ENCODE measurements around the gene BIRC7. TPM values are rescaled to one million over a fixed set of nuclear protein-coding genes. Genes with fewer than 3 reads are reported as not detected.

The BIRC7 gene
- polyA plus RNA-seq, 1 donor (not counting 4 experiments of a cell fraction or from before 2014, with no cell fraction given) = not detected

GRCh38 chr20:63241272-63241671 is 5.6 kb downstream of the BIRC7 start:
- H3K9ac ChIP-seq (ENCODE audit: control insufficient read depth, extremely low read depth, insufficient read depth, low read length) = no peak overlapping the region
- no peaks in the 10 kb centered on the region for H3K9me1 ChIP-seq (ENCODE audit: control insufficient read depth, extremely low read depth, insufficient read depth, low read length)
- TF ChIP-seq, protein P1, sequence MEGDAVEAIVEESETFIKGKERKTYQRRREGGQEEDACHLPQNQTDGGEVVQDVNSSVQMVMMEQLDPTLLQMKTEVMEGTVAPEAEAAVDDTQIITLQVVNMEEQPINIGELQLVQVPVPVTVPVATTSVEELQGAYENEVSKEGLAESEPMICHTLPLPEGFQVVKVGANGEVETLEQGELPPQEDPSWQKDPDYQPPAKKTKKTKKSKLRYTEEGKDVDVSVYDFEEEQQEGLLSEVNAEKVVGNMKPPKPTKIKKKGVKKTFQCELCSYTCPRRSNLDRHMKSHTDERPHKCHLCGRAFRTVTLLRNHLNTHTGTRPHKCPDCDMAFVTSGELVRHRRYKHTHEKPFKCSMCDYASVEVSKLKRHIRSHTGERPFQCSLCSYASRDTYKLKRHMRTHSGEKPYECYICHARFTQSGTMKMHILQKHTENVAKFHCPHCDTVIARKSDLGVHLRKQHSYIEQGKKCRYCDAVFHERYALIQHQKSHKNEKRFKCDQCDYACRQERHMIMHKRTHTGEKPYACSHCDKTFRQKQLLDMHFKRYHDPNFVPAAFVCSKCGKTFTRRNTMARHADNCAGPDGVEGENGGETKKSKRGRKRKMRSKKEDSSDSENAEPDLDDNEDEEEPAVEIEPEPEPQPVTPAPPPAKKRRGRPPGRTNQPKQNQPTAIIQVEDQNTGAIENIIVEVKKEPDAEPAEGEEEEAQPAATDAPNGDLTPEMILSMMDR (optimal IDR thresholded peaks at IDR 0.05 in 1 of 3, IDR thresholded peaks at IDR 0.05 in 1 of 3, conservative IDR thresholded peaks at IDR 0.05 in 1 of 3; ENCODE audit: extremely low read depth in 1 of 3, insufficient read depth in 2 of 3, low read length in 3 of 3) = no peak
- TF ChIP-seq EZH2 (IDR thresholded peaks at IDR 0.05; ENCODE audit: low read length) = no peak
- no peak for DNase-seq (ENCODE audit: low read depth, low spot score)
- no peaks in the 10 kb centered on the region for H4K20me1 ChIP-seq (ENCODE audit: control insufficient read depth, extremely low read depth, insufficient read depth, low read length)
- no peak for FAIRE-seq
- no peaks in the 10 kb centered on the region for H3K9me3 ChIP-seq (ENCODE audit: control insufficient read depth, low read depth, low read length)
- dilution Hi-C loops (cut with MboI; ENCODE audit: extremely low pct_ligation_motif_present, low sequenced_read_pairs) = no loop called here
- H3K4me1 ChIP-seq (ENCODE audit: control insufficient read depth, extremely low read depth, insufficient read depth, low read length) = no peaks in the 10 kb centered on the region
- H3K27me3 ChIP-seq (ENCODE audit: control insufficient read depth, extremely low read depth, insufficient read depth, low read length) = peaks cover 11% of the 10 kb centered on the region
- no peak overlapping the region for H3K4me2 ChIP-seq (ENCODE audit: control insufficient read depth, extremely low read depth, insufficient read depth, low read depth, low read length)
- no peak overlapping the region for H2AFZ ChIP-seq (ENCODE audit: control insufficient read depth, low read length)
- H3K4me3 ChIP-seq (ENCODE audit: control insufficient read depth in 2 of 3, extremely low read depth in 1 of 3, insufficient read depth in 2 of 3, low read depth in 1 of 3, low read length in 3 of 3) = no peak overlapping the region
- H3K79me2 ChIP-seq (ENCODE audit: control insufficient read depth, insufficient read depth, low read length) = no peaks in the 10 kb centered on the region
- H3K27ac ChIP-seq (ENCODE audit: control insufficient read depth, insufficient read depth, low read length) = no peak overlapping the region
- no peaks in the 10 kb centered on the region for H3K36me3 ChIP-seq (ENCODE audit: control insufficient read depth in 2 of 2, extremely low read depth in 1 of 2, insufficient read depth in 2 of 2, low read length in 2 of 2)

GRCh38 chr20:63242736-63243135 is 7.0 kb downstream of the BIRC7 start:
- no peak for FAIRE-seq
- no peaks in the 10 kb centered on the region for H3K9me1 ChIP-seq (ENCODE audit: control insufficient read depth, extremely low read depth, insufficient read depth, low read length)
- H3K9ac ChIP-seq (ENCODE audit: control insufficient read depth, extremely low read depth, insufficient read depth, low read length) = no peak overlapping the region
- no peaks in the 10 kb centered on the region for H3K4me1 ChIP-seq (ENCODE audit: control insufficient read depth, extremely low read depth, insufficient read depth, low read length)
- no peak for DNase-seq (ENCODE audit: low read depth, low spot score)
- H2AFZ ChIP-seq (ENCODE audit: control insufficient read depth, low read length) = no peak overlapping the region
- no peak overlapping the region for H3K27ac ChIP-seq (ENCODE audit: control insufficient read depth, insufficient read depth, low read length)
- H3K36me3 ChIP-seq (ENCODE audit: control insufficient read depth in 2 of 2, extremely low read depth in 1 of 2, insufficient read depth in 2 of 2, low read length in 2 of 2) = no peaks in the 10 kb centered on the region
- no peaks in the 10 kb centered on the region for H3K9me3 ChIP-seq (ENCODE audit: control insufficient read depth, low read depth, low read length)
- dilution Hi-C loops (cut with MboI; ENCODE audit: extremely low pct_ligation_motif_present, low sequenced_read_pairs) = no loop called here
- TF ChIP-seq, protein P1 (optimal IDR thresholded peaks at IDR 0.05 in 1 of 3, IDR thresholded peaks at IDR 0.05 in 1 of 3, conservative IDR thresholded peaks at IDR 0.05 in 1 of 3; ENCODE audit: extremely low read depth in 1 of 3, insufficient read depth in 2 of 3, low read length in 3 of 3) = no peak
- no peak for TF ChIP-seq EZH2 (IDR thresholded peaks at IDR 0.05; ENCODE audit: low read length)
- H3K27me3 ChIP-seq (ENCODE audit: control insufficient read depth, extremely low read depth, insufficient read depth, low read length) = peaks cover 24% of the 10 kb centered on the region
- no peak overlapping the region for H3K4me3 ChIP-seq (ENCODE audit: control insufficient read depth in 2 of 3, extremely low read depth in 1 of 3, insufficient read depth in 2 of 3, low read depth in 1 of 3, low read length in 3 of 3)
- no peaks in the 10 kb centered on the region for H3K79me2 ChIP-seq (ENCODE audit: control insufficient read depth, insufficient read depth, low read length)
- no peaks in the 10 kb centered on the region for H4K20me1 ChIP-seq (ENCODE audit: control insufficient read depth, extremely low read depth, insufficient read depth, low read length)
- H3K4me2 ChIP-seq (ENCODE audit: control insufficient read depth, extremely low read depth, insufficient read depth, low read depth, low read length) = no peak overlapping the region
